ENCODE data around the gene GPRC5B. TPM values are rescaled to one million over a fixed set of nuclear protein-coding genes. Genes with fewer than 3 reads are reported as not detected.

GPRC5B gene
- total RNA-seq, 1 experiment from 2014 or later: 137 TPM

DNA sequence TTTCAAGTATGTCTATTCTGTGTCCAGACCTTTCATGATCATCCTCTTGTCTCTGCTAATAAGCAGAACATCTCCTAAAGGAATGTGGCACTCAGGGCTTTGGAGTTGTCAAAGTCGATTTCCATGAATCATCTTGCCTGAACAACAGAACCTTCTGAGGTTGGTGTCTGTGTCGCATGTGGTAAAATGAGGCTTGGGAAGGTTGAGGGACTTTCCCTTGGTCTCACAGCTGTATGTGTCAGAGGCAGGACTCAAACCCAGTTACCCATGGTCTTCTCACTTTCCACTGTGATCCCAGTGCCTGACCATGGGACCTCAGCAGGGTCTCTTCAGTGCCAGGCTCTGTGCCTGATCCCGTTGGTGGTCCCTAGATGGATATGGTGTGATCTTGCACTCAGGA is 4.2 kb upstream of the GPRC5B start:
- H3K4me2 ChIP-seq (ENCODE audit: insufficient read depth, insufficient read length, low read length): no peak overlapping the region
- no peak overlapping the region for H3T11ph ChIP-seq (ENCODE audit: low read length)
- H3K4me1 ChIP-seq (ENCODE audit: insufficient read depth, low read length): no peaks in the 10 kb centered on the region
- H4K20me1 ChIP-seq (ENCODE audit: control insufficient read depth, insufficient read depth, insufficient read length): no peaks in the 10 kb centered on the region
- H3K9ac ChIP-seq (ENCODE audit: extremely low read depth, insufficient read length, low read length): no peak overlapping the region
- H3K14ac ChIP-seq (ENCODE audit: insufficient read depth, low read length): no peak overlapping the region
- H3K56ac ChIP-seq (ENCODE audit: insufficient read length, low read depth, low read length): no peak overlapping the region
- Mint-ChIP-seq H3K27me3 (ENCODE audit: low read depth) (peaks cover 13% of the 10 kb centered on the region), H3K27ac (no peak overlapping the region), H3K4me1 (peaks cover 10% of the 10 kb centered on the region in 2 experiments), H3K4me3 (no peak overlapping the region), H3K9me3 (no peaks in the 10 kb centered on the region; a peak in 2 of 5 replicates), H3K36me3 (ENCODE audit: insufficient read depth in 1 of 3, low read depth in 3 of 3) (no peaks in the 10 kb centered on the region; a peak in 2 of 7 replicates)
- no peak overlapping the region for H2BK120ac ChIP-seq (ENCODE audit: low read depth, low read length, poor library complexity, severe bottlenecking)
- H3K23ac ChIP-seq (ENCODE audit: insufficient read length, low read depth, low read length): no peak overlapping the region
- no peak overlapping the region for H2BK5ac ChIP-seq (ENCODE audit: insufficient read length, low read length)
- no peak overlapping the region for H2BK15ac ChIP-seq (ENCODE audit: low read depth, low read length)
- no CpG with 5 or more reads among the region's 3 CpGs for WGBS (ENCODE audit: extremely low coverage, insufficient read length, low lambda C conversion rate)
- H3K23me2 ChIP-seq (ENCODE audit: insufficient read length, low read depth, low read length, poor library complexity, severe bottlenecking): peaks cover 3% of the 10 kb centered on the region
- no peak overlapping the region for H3K27ac ChIP-seq (ENCODE audit: insufficient read length, low read depth, low read length)
- no peak overlapping the region for H2BK12ac ChIP-seq (ENCODE audit: insufficient read length, low read depth, low read length)
- no peaks in the 10 kb centered on the region for H3K9me3 ChIP-seq (ENCODE audit: control insufficient read depth, low read depth, low read length)
- TF ChIP-seq, protein P1, sequence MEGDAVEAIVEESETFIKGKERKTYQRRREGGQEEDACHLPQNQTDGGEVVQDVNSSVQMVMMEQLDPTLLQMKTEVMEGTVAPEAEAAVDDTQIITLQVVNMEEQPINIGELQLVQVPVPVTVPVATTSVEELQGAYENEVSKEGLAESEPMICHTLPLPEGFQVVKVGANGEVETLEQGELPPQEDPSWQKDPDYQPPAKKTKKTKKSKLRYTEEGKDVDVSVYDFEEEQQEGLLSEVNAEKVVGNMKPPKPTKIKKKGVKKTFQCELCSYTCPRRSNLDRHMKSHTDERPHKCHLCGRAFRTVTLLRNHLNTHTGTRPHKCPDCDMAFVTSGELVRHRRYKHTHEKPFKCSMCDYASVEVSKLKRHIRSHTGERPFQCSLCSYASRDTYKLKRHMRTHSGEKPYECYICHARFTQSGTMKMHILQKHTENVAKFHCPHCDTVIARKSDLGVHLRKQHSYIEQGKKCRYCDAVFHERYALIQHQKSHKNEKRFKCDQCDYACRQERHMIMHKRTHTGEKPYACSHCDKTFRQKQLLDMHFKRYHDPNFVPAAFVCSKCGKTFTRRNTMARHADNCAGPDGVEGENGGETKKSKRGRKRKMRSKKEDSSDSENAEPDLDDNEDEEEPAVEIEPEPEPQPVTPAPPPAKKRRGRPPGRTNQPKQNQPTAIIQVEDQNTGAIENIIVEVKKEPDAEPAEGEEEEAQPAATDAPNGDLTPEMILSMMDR (conservative IDR thresholded peaks at IDR 0.05): no peak
- no peak overlapping the region for H3K18ac ChIP-seq (ENCODE audit: insufficient read length, low read depth, low read length)
- H3K79me2 ChIP-seq (ENCODE audit: insufficient read depth, low read length): no peaks in the 10 kb centered on the region
- no peak overlapping the region for H4K91ac ChIP-seq (ENCODE audit: insufficient read length, low read depth, low read length)
- H3K4ac ChIP-seq (ENCODE audit: low read depth, low read length): no peak overlapping the region
- DNase-seq: no peak
- no peaks in the 10 kb centered on the region; the same call in 1 of the 2 replicates for H3K27me3 ChIP-seq (ENCODE audit: insufficient read depth, low read length)
- H3K79me1 ChIP-seq (ENCODE audit: insufficient read depth, low read depth, low read length, poor library complexity, severe bottlenecking): no peaks in the 10 kb centered on the region
- no peak overlapping the region for H2AFZ ChIP-seq (ENCODE audit: low read length)
- H4K8ac ChIP-seq (replicated peaks; ENCODE audit: insufficient read length, low read depth, low read length): no peak overlapping the region
- H4K5ac ChIP-seq (ENCODE audit: insufficient read length, low read depth, low read length): no peak overlapping the region
- H2BK20ac ChIP-seq (ENCODE audit: low read depth, low read length, poor library complexity, severe bottlenecking): no peak overlapping the region
- H2AK5ac ChIP-seq (ENCODE audit: insufficient read length, low read length): no peak overlapping the region

Data from H9 (cell line).